Activated B cell treated with CpG ODN at 0.5 μM for 24 hours (primary cell): ENCODE measurements around the gene LRP2. TPM values are rescaled to one million over a fixed set of nuclear protein-coding genes. Genes with fewer than 3 reads are reported as not detected.

ENCODE experiments used
- ATAC-seq: fragments of 200-7000 bp; cut with Tn5 transposase; one replicate; pipeline ENCODE4 v1.10.0; 2021; ENCODE audit warnings: low read depth, mild to moderate bottlenecking, moderate library complexity
- CTCF ChIA-PET: fragments of 350-600 bp; sonication (Branson Sonifier 250); formaldehyde crosslinking; loops from one replicate; lab custom pipeline; 2021; ENCODE audit warnings: antibody characterized with exemption; lab: Charles Lee
- POLR2A ChIA-PET: fragments of 350-600 bp; sonication (Branson Sonifier 250); formaldehyde crosslinking; loops from one replicate; lab custom pipeline; 2021; ENCODE audit warnings: antibody characterized with exemption; lab: Charles Lee
- DNase-seq: peaks from one replicate; pipeline ENCODE4 v3.0.0; 2022
- H3K27ac Mint-ChIP-seq: one replicate; pipeline ENCODE4 v1.8.0; 2020; ENCODE audit warnings: mixed read lengths
- H3K27me3 Mint-ChIP-seq: one replicate; pipeline ENCODE4 v1.8.0; 2021; ENCODE audit warnings: mixed read lengths
- H3K36me3 Mint-ChIP-seq: one replicate; pipeline ENCODE4 v1.8.0; 2021; ENCODE audit warnings: low read depth, mixed read lengths
- H3K4me1 Mint-ChIP-seq: one replicate; pipeline ENCODE4 v1.8.0; 2021; ENCODE audit warnings: mixed read lengths
- H3K4me3 Mint-ChIP-seq: one replicate; pipeline ENCODE4 v1.8.0; 2020; ENCODE audit warnings: mild to moderate bottlenecking, mixed read lengths
- H3K9me3 Mint-ChIP-seq: one replicate; pipeline ENCODE4 v1.8.0; 2020; ENCODE audit warnings: mixed read lengths
- intact Hi-C: fragments of 100-400 bp; cut with micrococcal nuclease; formaldehyde crosslinking; loops from one replicate; pipeline ENCODE4 v1.15.1; 2024
- total RNA-seq: library from RNA; stranded (reverse); gene quantifications from 2 replicates; pipeline ENCODE4 v1.2.3, GENCODE V29; 2022
- TF ChIP-seq, protein P1 (sequence below): fragments of 200-600 bp; IDR thresholded peaks from one replicate; pipeline ENCODE4 v1.8.0; 2022; ENCODE audit warnings: antibody characterized with exemption, mild to moderate bottlenecking

Gene LRP2
- total RNA-seq, 1 donor from 2014 or later: not detected

DNA sequence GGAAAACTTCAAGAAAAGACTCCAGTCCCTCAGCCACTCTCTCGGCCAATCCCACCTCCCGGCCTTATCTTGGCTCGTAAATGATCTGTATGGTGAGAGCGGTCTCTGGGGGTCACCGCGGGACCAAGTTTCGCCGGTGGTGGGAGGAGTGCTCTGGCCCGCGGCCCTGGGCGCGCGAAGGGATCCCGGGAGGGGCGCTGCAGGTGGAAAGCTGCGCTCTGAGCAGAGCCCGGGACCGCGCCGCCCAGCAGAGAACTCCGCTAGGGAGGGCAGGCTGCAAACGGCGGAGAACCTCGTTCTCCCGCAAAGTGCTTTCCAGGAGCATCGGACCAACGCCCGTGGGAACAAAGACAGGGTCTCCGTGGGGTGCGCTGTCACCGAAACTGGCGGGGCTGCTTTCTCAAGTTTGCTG lies 622 bp downstream of the LRP2 start:
- ATAC-seq (no peak), DNase-seq (no peak)
- Mint-ChIP-seq H3K27ac (no peak overlapping the region), H3K4me3 (peak overlapping the region; percentile 55), H3K4me1 (peaks cover 38% of the 10 kb centered on the region), H3K36me3 (peaks cover 2% of the 10 kb centered on the region), H3K27me3 (peaks cover 48% of the 10 kb centered on the region), H3K9me3 (no peaks in the 10 kb centered on the region)
- intact Hi-C loops: loop anchor here (5.0 to 10.0 kb wide), 3 partner anchors 213 to 1451 kb away; partner anchors contain the start of genes CERS6 and FASTKD1
- CTCF ChIA-PET: no interaction called here
- TF ChIP-seq, protein P1, sequence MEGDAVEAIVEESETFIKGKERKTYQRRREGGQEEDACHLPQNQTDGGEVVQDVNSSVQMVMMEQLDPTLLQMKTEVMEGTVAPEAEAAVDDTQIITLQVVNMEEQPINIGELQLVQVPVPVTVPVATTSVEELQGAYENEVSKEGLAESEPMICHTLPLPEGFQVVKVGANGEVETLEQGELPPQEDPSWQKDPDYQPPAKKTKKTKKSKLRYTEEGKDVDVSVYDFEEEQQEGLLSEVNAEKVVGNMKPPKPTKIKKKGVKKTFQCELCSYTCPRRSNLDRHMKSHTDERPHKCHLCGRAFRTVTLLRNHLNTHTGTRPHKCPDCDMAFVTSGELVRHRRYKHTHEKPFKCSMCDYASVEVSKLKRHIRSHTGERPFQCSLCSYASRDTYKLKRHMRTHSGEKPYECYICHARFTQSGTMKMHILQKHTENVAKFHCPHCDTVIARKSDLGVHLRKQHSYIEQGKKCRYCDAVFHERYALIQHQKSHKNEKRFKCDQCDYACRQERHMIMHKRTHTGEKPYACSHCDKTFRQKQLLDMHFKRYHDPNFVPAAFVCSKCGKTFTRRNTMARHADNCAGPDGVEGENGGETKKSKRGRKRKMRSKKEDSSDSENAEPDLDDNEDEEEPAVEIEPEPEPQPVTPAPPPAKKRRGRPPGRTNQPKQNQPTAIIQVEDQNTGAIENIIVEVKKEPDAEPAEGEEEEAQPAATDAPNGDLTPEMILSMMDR: no peak
- POLR2A ChIA-PET: no interaction called here

DNA sequence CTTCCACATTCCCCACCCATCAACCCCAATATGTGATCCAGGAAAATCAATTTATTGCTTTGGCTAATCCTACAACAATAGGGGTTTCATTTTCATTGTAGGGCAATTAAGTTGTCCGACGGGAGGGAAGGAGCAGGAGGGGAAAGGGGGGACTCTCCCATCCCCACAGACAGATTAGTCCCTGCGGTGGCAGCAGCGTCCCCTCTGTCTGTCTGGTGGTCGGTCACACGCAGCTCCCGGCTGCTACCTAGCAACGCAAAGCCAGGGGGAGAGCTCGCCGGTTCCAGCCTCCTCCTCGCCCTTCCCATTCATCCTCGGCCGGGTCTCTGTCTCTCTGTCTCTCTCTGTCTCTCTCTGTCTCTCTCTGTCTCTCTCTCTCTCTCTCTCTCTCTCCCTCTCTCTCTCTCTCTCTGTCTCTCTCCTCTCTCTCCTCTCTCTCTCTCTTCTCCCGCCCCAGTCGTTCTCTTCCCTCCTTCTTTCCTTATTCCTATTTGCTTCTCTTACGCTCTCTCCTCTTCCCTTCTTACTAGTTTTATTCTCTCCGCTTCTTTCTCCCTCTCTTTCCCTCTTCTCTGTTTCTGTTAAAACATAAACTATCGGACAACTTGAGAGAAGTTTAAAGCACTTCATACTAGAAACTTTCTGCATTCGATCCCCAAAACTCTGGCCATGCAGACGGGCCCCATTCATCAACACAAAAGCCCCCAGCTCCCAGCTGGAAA lies 1.2 kb downstream of the LRP2 start:
- peaks cover 2% of the 10 kb centered on the region for H3K36me3 Mint-ChIP-seq
- TF ChIP-seq, protein P1: no peak
- intact Hi-C loops: loop anchor here (5.0 to 10.0 kb wide), 3 partner anchors 214 to 1451 kb away; partner anchors contain the start of genes CERS6 and FASTKD1
- ATAC-seq: no peak
- POLR2A ChIA-PET: no interaction called here
- H3K27ac Mint-ChIP-seq: no peak overlapping the region
- no peaks in the 10 kb centered on the region for H3K9me3 Mint-ChIP-seq
- no peak for DNase-seq
- peak overlapping the region; percentile 55 for H3K4me3 Mint-ChIP-seq
- H3K27me3 Mint-ChIP-seq: peaks cover 52% of the 10 kb centered on the region
- H3K4me1 Mint-ChIP-seq: peaks cover 38% of the 10 kb centered on the region
- CTCF ChIA-PET: interaction anchor here (0.6 kb wide), 1 partner anchor 10 kb away, joined by 3 read pairs; no protein-coding TSS in a partner anchor

DNA sequence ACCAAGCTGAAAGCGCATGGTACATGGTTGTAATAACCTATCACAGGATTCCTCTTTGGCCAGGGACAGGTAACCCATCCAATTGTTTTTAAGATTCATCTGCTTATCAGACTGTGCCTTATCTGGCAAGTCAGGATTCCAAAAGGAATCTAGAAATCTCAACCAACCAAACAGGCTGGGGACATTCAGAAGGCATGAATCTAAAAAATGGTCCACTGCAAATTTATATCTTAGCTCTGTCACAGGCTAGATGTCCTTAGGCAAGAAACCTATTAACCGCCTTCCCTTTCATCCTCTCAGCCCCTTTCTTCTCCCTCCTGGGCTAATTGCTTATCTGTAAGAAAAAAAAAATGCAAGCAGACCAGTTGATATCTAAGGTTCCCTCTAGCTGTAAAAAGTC lies 4.3 kb downstream of the LRP2 start:
- ATAC-seq (no peak), DNase-seq (no peak)
- Mint-ChIP-seq H3K4me1 (peaks cover 16% of the 10 kb centered on the region), H3K4me3 (no peak overlapping the region), H3K27ac (no peak overlapping the region), H3K36me3 (no peaks in the 10 kb centered on the region), H3K27me3 (peaks cover 37% of the 10 kb centered on the region), H3K9me3 (no peaks in the 10 kb centered on the region)
- TF ChIP-seq, protein P1: no peak
- intact Hi-C loops: no loop called here
- ChIA-PET CTCF (no interaction called here), POLR2A (no interaction called here)

DNA sequence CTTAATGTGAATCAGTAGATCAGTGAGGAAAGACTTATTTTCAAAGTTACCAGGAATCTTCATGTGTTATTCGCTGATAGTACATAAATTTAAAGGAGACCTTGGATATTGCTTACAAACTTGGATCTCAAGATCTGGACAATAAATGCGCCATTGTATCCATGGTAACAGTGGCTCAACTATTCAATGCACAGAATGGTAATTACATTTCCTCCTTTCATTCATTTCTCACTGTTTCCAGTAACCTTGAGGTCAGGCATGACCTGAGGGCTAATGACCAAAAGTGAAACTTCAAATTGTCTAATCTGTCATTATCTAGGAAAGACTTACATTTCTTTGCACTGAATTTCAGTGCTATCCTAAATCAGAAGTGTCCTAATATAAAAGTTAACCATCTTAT lies 8.1 kb downstream of the LRP2 start:
- Mint-ChIP-seq H3K9me3 (no peaks in the 10 kb centered on the region), H3K4me1 (no peaks in the 10 kb centered on the region), H3K27me3 (peaks cover 13% of the 10 kb centered on the region), H3K27ac (no peak overlapping the region), H3K4me3 (no peak overlapping the region), H3K36me3 (no peaks in the 10 kb centered on the region)
- intact Hi-C loops: no loop called here
- POLR2A ChIA-PET: no interaction called here
- DNase-seq (no peak), ATAC-seq (no peak)
- TF ChIP-seq, protein P1: no peak
- CTCF ChIA-PET: no interaction called here

DNA sequence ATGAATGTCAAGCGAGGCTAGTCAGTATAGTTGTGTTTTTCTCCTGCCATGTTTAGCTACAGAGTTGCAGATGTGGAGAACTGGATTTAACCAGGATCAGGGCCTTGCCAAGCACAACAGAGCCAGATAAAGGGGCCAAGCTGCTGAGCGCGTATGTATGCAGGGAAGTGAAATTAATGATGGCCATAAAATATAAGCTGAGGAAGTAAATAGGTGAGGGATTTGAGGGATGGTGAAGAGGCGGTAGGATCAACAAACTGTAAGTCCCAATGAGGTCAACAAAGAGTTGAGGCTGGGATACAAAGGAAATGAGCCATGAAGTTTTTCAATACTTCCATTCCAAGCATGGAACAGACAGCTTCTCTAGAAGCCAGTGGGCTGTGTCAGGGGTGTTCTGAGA lies 10.6 kb downstream of the LRP2 start:
- Mint-ChIP-seq H3K9me3 (no peaks in the 10 kb centered on the region), H3K4me3 (no peak overlapping the region), H3K27me3 (peaks cover 5% of the 10 kb centered on the region), H3K27ac (no peak overlapping the region), H3K36me3 (no peaks in the 10 kb centered on the region), H3K4me1 (no peaks in the 10 kb centered on the region)
- ChIA-PET CTCF (no interaction called here), POLR2A (no interaction called here)
- TF ChIP-seq, protein P1: no peak
- intact Hi-C loops: no loop called here
- ATAC-seq (no peak), DNase-seq (no peak)
